ENCODE data around the gene RXRB. TPM values are rescaled to one million over a fixed set of nuclear protein-coding genes. Genes with fewer than 3 reads are reported as not detected.
A peak's percentile ranks its signal among the peaks of the same experiment; 100 is the strongest.

Gene RXRB
- total and polyA plus RNA-seq, 2 of the 13 experiments (the other 11 are each of a cell fraction or from before 2014, with no cell fraction given): 26.7 to 55.7 TPM

DNA sequence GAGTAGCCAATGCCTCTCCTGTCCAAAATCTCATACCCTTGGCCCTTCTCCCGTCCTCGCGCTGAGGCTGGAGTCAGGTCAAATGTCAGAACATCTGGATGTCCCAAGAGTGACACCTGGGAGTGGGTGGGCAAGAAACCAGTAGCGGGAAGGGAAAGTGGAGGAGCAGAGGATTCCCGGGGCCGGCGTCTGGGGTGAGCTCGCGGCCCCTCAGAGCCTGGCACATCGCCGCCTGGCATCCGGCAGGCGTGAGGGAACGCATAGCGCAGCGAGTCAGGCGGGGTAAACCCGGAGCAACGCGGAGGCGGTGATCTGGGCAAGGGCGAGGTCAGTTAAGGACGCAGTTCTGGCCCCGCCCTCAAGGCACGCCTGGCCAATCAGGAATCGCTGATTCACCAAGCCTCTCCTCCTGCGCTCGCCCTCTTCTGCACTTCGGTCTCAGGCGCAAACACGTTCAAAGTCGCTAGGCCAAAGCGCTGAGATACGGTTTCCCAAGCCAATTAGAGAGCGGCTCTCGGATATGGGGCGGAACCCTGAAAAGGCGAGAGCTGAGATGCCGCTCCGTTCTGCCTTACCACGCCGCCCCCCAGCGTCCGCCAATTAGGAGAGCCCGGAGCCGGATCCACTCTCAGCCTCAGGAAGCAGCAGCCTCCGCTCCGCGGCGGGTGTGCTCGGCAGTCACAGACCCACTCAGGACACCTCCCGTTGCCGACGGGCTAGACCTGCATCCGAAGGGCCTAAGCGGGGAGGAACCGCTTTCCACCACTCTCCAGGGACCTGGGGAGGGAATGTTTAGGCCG lies 48.7 kb upstream of the RXRB start (continued):
- TF ChIP-seq ZNF232 (CRISPR knock-in tag; IDR thresholded peaks at IDR 0.05; ENCODE audit: borderline replicate concordance) (0 out of 2 replicates have a peak, but pooled peaks have one; percentile 62), POGZ (CRISPR knock-in tag; IDR thresholded peaks at IDR 0.05) (peak; percentile 78), ZNF558 (CRISPR knock-in tag; IDR thresholded peaks at IDR 0.05; ENCODE audit: borderline replicate concordance) (0 out of 2 replicates have a peak, but pooled peaks have one; percentile 53), MED8 (CRISPR knock-in tag; IDR thresholded peaks at IDR 0.05; ENCODE audit: insufficient replicate concordance) (peak; percentile 18), RAD51 (IDR thresholded peaks at IDR 0.05; ENCODE audit: borderline replicate concordance) (no peak), GPN1 (CRISPR knock-in tag; IDR thresholded peaks at IDR 0.05; ENCODE audit: borderline replicate concordance) (no peak; the same call in 1 of the 2 replicates), ZNF44 (CRISPR knock-in tag; IDR thresholded peaks at IDR 0.05) (no peak), KDM3A (CRISPR knock-in tag; IDR thresholded peaks at IDR 0.05; ENCODE audit: low read depth) (no peak), ZNF12 (CRISPR knock-in tag; IDR thresholded peaks at IDR 0.05) (no peak; the same call in 1 of the 2 replicates), FOXA3 (CRISPR knock-in tag; IDR thresholded peaks at IDR 0.05) (peak; percentile 38; the same call in 1 of the 2 replicates), CBX1 (IDR thresholded peaks at IDR 0.05; ENCODE audit: low read depth) (peak; percentile 23), DMAP1 (CRISPR knock-in tag; IDR thresholded peaks at IDR 0.05) (peak; percentile 69), ZNF143 (CRISPR knock-in tag; IDR thresholded peaks at IDR 0.05) (no peak; the same call in 1 of the 2 replicates), ZNF788 (CRISPR knock-in tag; IDR thresholded peaks at IDR 0.05; ENCODE audit: borderline replicate concordance) (peak; percentile 55; the same call in 1 of the 2 replicates), CENPT (CRISPR knock-in tag; IDR thresholded peaks at IDR 0.05; ENCODE audit: low read depth) (no peak; the same call in 1 of the 2 replicates), ZBTB42 (CRISPR knock-in tag; IDR thresholded peaks at IDR 0.05) (peak; percentile 84), ZNF225 (CRISPR knock-in tag; IDR thresholded peaks at IDR 0.05) (peak; percentile 95), ZNF460 (CRISPR knock-in tag; IDR thresholded peaks at IDR 0.05; ENCODE audit: borderline replicate concordance) (no peak), SOX6 (IDR thresholded peaks at IDR 0.05) (no peak), SOX6 (CRISPR knock-in tag; IDR thresholded peaks at IDR 0.05) (peak; percentile 81), ZNF160 (CRISPR knock-in tag; IDR thresholded peaks at IDR 0.05) (peak; percentile 52; the same call in 1 of the 2 replicates), HNF4A (CRISPR knock-in tag; IDR thresholded peaks at IDR 0.05) (peak; percentile 93), CREB1 (IDR thresholded peaks at IDR 0.05) (peak; percentile 74), CREB1 (CRISPR knock-in tag; IDR thresholded peaks at IDR 0.05) (peak; percentile 67)
- TF ChIP-seq, protein P1, sequence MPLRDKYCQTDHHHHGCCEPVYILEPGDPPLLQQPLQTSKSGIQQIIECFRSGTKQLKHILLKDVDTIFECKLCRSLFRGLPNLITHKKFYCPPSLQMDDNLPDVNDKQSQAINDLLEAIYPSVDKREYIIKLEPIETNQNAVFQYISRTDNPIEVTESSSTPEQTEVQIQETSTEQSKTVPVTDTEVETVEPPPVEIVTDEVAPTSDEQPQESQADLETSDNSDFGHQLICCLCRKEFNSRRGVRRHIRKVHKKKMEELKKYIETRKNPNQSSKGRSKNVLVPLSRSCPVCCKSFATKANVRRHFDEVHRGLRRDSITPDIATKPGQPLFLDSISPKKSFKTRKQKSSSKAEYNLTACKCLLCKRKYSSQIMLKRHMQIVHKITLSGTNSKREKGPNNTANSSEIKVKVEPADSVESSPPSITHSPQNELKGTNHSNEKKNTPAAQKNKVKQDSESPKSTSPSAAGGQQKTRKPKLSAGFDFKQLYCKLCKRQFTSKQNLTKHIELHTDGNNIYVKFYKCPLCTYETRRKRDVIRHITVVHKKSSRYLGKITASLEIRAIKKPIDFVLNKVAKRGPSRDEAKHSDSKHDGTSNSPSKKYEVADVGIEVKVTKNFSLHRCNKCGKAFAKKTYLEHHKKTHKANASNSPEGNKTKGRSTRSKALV (CRISPR knock-in tag; IDR thresholded peaks at IDR 0.05): no peak
- TF ChIP-seq, protein P2, sequence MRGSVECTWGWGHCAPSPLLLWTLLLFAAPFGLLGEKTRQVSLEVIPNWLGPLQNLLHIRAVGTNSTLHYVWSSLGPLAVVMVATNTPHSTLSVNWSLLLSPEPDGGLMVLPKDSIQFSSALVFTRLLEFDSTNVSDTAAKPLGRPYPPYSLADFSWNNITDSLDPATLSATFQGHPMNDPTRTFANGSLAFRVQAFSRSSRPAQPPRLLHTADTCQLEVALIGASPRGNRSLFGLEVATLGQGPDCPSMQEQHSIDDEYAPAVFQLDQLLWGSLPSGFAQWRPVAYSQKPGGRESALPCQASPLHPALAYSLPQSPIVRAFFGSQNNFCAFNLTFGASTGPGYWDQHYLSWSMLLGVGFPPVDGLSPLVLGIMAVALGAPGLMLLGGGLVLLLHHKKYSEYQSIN (CRISPR knock-in tag; IDR thresholded peaks at IDR 0.05; ENCODE audit: borderline replicate concordance): no peak
- TF ChIP-seq, protein P3, sequence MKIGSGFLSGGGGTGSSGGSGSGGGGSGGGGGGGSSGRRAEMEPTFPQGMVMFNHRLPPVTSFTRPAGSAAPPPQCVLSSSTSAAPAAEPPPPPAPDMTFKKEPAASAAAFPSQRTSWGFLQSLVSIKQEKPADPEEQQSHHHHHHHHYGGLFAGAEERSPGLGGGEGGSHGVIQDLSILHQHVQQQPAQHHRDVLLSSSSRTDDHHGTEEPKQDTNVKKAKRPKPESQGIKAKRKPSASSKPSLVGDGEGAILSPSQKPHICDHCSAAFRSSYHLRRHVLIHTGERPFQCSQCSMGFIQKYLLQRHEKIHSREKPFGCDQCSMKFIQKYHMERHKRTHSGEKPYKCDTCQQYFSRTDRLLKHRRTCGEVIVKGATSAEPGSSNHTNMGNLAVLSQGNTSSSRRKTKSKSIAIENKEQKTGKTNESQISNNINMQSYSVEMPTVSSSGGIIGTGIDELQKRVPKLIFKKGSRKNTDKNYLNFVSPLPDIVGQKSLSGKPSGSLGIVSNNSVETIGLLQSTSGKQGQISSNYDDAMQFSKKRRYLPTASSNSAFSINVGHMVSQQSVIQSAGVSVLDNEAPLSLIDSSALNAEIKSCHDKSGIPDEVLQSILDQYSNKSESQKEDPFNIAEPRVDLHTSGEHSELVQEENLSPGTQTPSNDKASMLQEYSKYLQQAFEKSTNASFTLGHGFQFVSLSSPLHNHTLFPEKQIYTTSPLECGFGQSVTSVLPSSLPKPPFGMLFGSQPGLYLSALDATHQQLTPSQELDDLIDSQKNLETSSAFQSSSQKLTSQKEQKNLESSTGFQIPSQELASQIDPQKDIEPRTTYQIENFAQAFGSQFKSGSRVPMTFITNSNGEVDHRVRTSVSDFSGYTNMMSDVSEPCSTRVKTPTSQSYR (CRISPR knock-in tag; IDR thresholded peaks at IDR 0.05; ENCODE audit: borderline replicate concordance): no peak; the same call in 1 of the 2 replicates
